ENCODE data around the gene ABCB11.
"Not testable (repeated sequence)": the region's sequence is repeated elsewhere in the genome, so short reads cannot be mapped to it uniquely, and the experiment has no call there.

- not testable (repeated sequence) for TF ChIP-seq CTCF (IDR thresholded peaks at IDR 0.05; ENCODE audit: insufficient read depth, low read depth, low read length); EZH2 (IDR thresholded peaks at IDR 0.05; ENCODE audit: insufficient read depth, low read length)
Measured at GRCh38 chr2:168882163-168882562, 149.0 kb downstream of the ABCB11 start.
